KG1 (cell line): Measurements from ENCODE around the gene PDGFD.
A peak's percentile ranks its signal among the peaks of the same experiment; 100 is the strongest.

Experiments
- DNase-seq: peaks from one replicate; lab custom pipeline; 2025; lab: John Stamatoyannopoulos, UW

Gene PDGFD

DNA sequence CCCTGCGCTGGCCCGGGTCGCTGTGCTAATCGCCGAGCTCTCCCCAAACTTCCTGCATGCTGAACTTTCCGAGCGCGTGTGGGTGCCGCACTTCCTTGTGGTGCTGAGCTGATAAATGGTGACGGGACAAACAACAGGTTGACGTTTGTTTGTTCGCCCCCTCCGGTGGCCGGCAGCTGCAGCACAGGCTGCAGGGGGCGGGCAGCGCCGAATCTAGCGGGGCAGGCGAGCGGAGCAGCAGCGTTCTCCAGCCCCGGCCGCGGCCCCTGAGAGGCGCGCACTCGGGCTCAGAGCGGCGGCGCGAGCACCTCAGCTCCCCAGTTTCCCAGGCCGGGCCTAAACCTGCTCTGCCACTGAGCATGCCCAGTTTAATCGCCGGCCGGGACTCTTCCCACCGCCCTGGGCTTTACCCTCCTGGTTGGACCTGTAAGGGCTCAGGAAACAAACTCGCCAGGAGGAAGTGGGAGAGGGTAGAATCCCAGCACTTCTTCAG lies at the start of gene PDGFD:
TSS of gene PDGFD (minus strand) at position 120 of the 493 bp plus-strand sequence.
- peak; percentile 50 for DNase-seq

DNA sequence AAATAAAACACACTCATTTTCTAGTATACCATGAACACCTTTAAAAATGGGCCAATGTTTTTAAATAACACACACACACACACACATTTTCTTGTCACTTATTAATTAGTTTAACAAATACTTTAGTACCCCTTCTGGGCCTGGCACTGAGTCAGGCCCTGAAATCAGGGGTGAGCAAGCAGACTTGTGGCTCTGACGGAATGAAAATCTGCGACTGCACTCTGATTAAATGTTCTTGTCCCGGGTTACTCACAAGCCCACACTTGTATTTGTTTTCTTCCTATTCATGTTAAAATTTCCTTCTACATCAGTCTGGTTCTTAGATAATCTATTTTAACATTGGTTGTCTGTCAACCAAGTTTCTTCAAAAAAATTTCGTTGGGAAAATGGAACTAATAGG lies 43.0 kb upstream of the PDGFD start:
- DNase-seq = no peak

DNA sequence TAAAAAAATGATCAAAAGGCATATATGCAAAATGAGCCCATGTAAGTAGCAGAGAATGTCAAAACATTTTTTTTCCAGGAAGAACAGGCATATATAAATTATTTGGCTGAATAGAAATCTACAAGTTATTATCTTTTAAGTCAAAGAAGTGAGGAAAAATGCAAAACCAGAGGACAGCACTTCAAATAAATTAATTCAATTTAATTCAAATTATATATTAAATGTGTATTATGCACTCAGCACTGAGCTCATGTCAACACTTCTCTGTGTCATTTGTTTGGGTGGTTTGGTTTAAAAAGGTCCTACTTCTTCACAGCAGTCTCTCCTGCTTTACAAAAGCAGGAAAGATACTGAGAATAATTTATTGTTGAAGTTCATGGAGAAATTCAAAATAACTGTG lies 41.9 kb upstream of the PDGFD start:
- DNase-seq = no peak

- DNase-seq = no peak
Observed at GRCh38 chr11:104200688-104201087, 36.7 kb upstream of the PDGFD start.

DNA sequence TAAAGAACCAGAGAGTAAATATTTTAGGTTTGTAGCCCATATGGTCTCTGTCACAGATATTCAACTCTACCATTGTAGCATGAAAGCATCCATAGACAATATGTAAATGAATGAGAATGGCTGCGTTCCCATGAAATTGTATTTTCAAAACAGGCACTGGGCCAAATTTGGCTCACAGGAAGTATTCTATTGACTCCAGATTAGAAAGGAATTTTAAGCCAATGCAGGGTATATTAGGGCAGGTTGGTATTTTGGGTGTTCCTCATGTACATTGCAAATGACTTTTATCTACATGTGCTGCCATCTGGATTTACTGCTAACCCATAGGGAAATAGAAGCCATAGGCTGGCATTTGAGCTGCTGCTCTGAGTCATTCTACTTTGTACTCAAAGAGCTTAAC lies 35.1 kb upstream of the PDGFD start:
- DNase-seq = no peak

DNA sequence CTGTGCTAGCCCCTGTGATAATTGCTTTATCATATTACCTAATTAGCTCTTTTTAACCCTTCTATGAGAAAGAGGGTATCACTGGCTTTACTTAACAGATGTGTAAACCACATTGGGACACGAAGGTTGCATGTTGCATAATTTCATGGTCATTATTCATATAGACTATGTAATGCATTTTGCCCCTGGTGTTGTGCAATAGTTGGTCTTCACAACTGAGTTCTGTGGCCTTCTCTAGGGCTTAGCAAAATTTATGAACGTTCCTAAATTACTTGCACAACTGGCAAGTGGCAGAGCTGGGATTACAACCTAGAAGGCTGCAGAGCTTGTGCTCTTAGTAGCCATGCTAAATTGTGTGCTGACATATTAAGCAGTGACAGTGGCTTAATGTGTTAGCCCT lies 34.6 kb upstream of the PDGFD start:
- DNase-seq = peak; percentile 9

- DNase-seq = no peak
Observed at GRCh38 chr11:104191124-104191523, 27.2 kb upstream of the PDGFD start.

DNA sequence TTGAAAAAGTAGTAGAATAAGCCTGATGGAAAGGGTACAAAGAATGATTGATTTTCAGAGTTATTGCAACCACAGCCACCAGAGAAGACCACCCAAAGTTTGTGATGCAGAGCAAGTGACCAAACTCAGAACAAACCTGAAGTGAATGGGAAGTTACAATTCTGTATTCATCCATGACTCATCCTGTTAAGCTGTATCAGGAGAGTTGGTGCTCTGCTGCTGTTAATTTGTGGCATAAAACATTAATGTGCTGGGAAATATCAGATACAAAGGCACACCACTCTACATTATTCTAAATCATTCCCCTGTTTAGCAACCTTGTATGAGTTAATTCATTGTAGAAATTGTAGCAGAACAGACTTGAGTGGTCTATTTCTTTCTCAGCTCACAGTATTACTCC lies 19.6 kb upstream of the PDGFD start:
- DNase-seq = no peak

- DNase-seq = no peak
Observed at GRCh38 chr11:104175769-104176168, 11.8 kb upstream of the PDGFD start.

GRCh38 chr11:104169091-104169490 lies 5.1 kb upstream of the PDGFD start:
- DNase-seq = no peak

DNA sequence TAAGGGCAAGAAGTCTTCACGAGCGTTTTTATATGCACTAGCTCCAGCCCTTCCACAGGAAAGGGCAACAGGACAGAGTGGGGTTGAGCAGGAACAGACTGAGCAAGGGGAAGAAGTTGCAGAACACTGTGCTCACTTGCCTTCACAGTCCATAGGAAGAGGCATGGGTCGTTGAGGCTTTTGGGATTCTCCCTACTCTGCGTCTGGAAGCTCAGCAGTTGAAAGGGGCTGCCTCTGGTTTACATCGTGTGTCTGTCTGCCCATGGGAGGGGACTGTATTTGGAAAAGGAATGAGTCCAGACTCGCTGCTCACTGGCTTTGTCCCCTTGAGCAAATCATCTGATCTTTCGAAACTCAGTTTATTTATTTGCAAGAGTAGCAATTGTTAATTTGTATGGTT lies 1.1 kb upstream of the PDGFD start:
- no peak for DNase-seq

DNA sequence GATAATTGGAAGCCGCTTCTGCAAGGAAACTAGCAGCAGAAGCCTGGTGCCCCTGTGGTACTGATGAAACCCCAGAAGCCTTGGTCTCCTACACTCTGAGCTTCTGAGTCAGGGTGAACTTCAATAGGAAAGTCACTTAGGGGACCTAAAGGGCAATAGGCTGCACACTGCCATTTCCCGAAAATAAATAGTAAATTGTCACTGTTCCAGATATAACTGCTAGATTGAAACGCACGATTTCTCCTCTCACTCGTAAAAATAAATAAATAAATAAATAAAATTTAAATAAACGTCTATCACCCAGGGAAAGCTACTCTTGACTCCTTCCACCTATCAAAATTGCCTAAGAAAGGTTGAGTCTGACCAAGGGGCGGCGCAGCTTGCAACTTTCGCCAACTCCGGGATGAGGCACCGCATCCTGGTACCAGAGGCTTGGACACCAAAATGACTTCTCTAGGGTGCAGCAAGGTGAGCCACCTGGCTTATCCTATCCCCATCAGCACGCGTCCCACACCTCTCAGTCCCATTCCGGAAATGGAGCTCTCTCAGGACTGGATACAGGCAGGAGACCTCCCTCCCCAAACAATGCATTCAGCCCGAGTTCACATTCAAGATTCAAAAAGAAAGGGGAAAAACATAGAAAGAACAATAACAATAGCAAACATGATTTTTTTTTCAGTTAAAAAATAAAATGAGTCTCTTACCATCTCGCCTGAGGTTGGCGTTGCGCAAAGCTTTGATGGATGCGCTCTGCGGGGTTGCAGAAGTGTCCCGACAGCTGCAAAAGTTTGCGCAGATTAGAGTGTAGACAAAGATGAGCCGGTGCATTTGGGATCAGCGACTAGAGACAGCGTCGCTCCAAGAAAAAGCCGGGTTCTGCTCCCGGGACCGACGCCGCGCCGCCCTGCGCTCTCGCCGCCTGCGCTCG lies 583 bp downstream of the PDGFD start:
- no peak for DNase-seq

GRCh38 chr11:104161751-104162450 lies 2.0 kb downstream of the PDGFD start:
- no peak for DNase-seq

GRCh38 chr11:104159356-104159755 lies 4.6 kb downstream of the PDGFD start:
- no peak for DNase-seq

DNA sequence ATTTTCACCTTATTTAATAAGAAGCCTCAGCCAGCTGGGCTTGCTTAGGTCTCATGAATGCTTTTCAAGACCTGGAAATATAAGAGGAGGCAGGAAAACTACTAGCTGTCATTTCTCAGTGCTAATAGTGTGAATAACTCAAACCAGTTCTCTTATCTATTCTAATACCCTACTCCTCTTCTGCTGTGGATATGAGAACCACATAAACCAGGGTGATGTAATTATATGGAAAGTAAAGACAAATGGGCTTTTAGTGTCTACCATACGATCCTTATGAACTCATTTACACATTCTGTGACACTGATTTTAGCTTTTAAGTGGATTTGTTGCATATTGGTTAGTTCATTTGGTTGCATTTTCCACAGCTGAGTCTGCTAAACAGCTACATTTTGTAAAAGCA lies 8.6 kb downstream of the PDGFD start:
- no peak for DNase-seq

GRCh38 chr11:104154296-104154695 lies 9.7 kb downstream of the PDGFD start:
- DNase-seq = no peak

- DNase-seq = no peak
Observed at GRCh38 chr11:104152941-104153505, 10.9 kb downstream of the PDGFD start.

DNA sequence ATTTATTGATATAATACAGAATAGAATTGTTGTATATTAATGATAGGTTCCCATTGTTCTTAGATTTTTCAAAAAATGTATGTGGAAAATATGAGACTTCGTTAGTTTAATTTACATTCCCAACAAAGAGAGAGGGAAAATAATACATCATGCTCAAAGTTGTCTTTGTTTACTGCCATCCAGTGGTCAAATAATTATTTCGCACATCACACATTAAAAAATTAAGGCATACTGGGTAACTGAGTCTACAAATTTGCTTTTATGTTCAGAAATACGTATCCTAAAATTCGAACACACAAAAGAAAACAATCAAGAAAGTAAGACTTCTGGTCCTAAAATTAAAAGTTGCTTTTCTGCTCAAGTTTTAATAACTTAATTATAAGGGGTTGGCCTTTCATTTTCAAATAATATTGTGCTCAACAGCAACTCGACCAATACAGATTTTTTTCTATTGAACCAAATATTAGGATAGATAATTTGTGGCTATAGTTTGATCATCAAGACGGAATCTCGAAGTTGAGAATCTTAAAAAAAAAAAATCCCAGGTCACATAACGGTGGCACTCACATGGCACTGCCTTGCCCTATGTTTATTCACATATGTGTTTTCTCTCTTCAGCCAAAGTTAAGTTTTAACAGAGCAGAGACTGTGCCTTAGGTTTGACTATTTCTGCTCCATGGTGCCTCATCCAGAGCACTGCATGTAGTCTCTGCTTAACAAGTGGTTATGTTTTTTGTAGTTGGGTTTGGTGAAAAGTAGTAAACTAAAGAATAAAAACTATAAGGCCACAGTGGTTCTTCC lies 12.3 kb downstream of the PDGFD start:
- no peak for DNase-seq

GRCh38 chr11:104148706-104149105 lies 15.2 kb downstream of the PDGFD start:
- no peak for DNase-seq

DNA sequence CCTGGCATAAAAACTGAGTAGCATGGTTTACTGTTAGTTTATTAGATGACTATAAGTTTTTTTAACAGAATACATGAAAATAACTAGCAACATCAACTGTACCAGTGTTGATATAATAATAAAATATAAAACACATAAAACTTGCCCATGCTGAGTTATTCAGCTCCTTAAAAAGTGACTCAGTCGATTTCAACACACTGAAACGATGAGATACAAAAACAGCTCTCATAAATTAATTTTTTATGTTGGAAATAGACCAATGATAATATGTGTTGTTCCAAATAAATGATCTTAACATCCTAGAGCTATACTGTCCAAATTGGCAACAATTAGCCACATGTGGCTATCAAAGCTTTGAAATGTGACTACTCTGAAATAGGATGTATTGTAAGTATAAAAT lies 15.9 kb downstream of the PDGFD start:
- DNase-seq = no peak

- DNase-seq = no peak
Observed at GRCh38 chr11:104146943-104147342, 17.0 kb downstream of the PDGFD start.

- no peak for DNase-seq
Observed at GRCh38 chr11:104146421-104146820, 17.5 kb downstream of the PDGFD start.
